NT2/D1 (cell line): ENCODE data around the gene PPP1R1B.

ENCODE experiments used
- YY1 ChIP-seq: IDR thresholded peaks from 2 replicates; pipeline ENCODE4 v1.6.1; 2011; ENCODE audit not compliant: insufficient read length, insufficient read depth
- ZNF274 ChIP-seq: IDR thresholded peaks from 2 replicates; pipeline ENCODE4 v1.6.1; 2011; ENCODE audit warnings: mild to moderate bottlenecking, low read depth, low read length

- TF ChIP-seq ZNF274, result no peak
- TF ChIP-seq YY1, result no peak
Measured at GRCh38 chr17:39632153-39632941, 5.6 kb downstream of the PPP1R1B start.
